Panc1 (cell line): ENCODE measurements around the gene FAM217B. TPM values are rescaled to one million over a fixed set of nuclear protein-coding genes. Genes with fewer than 3 reads are reported as not detected.

Experiments
- ATAC-seq: fragments of 200-7000 bp; cut with Tn5 transposase; 2 replicates; pipeline ENCODE4 v1.9.1; 2020; ENCODE audit warnings: mild to moderate bottlenecking, moderate library complexity
- BruUV-seq: library from RNA; stranded (reverse); fragments of 400-500 nt; replicated peaks from 2 replicates; lab custom pipeline; 2021; lab: Mats Ljungman, UMichigan
- CTCF ChIA-PET: fragments of 300-600 bp; sonication (Branson Sonifier 250); formaldehyde crosslinking; loops from one replicate; lab custom pipeline; 2022; ENCODE audit warnings: antibody characterized with exemption; lab: Charles Lee
- POLR2A ChIA-PET: fragments of 300-600 bp; sonication (Branson Sonifier 250); formaldehyde crosslinking; loops from one replicate; lab custom pipeline; 2022; ENCODE audit warnings: antibody characterized with exemption; lab: Charles Lee
- DNase-seq: peaks from one replicate; pipeline ENCODE4 v3.0.0-alpha.2; 2010; ENCODE audit warnings: low read depth, low spot score
- H3K27ac ChIP-seq: 2 replicates; pipeline ENCODE4 v1.5.1; 2011; ENCODE audit warnings: mild to moderate bottlenecking, low read length, inconsistent platforms
- H3K27me3 ChIP-seq: fragments of 200-500 bp; sonication (Bioruptor generic); 2 replicates; pipeline ENCODE4 v1.6.0; 2014; ENCODE audit warnings: low read length, inconsistent platforms; ENCODE audit not compliant: control insufficient read depth, insufficient read depth
- H3K36me3 ChIP-seq: fragments of 200-500 bp; sonication (Bioruptor generic); 2 replicates; pipeline ENCODE4 v1.5.1; 2014; ENCODE audit warnings: inconsistent platforms, mild to moderate bottlenecking, low read length, moderate library complexity; ENCODE audit not compliant: control insufficient read depth, insufficient read depth
- H3K4me1 ChIP-seq: 2 replicates; pipeline ENCODE4 v1.5.1; 2011; ENCODE audit warnings: inconsistent platforms, mild to moderate bottlenecking, low read length, moderate library complexity; ENCODE audit not compliant: control insufficient read depth, insufficient read depth
- H3K4me3 ChIP-seq, 2 experiments: 2 replicates each; pipeline ENCODE4 v1.5.1; 2011 to 2012; ENCODE audit warnings: low read depth in 2 of 2, low read length in 2 of 2, mild to moderate bottlenecking in 2 of 2, inconsistent platforms in 1 of 2, moderate library complexity in 1 of 2
- H3K9me3 ChIP-seq: fragments of 200-500 bp; sonication (Bioruptor generic); 2 replicates; pipeline ENCODE4 v1.5.1; 2014; ENCODE audit warnings: low read depth, mild to moderate bottlenecking, inconsistent platforms, low read length, moderate library complexity; ENCODE audit not compliant: control insufficient read depth, insufficient read depth
- POLR2AphosphoS5 ChIP-seq: IDR thresholded peaks from 2 replicates; pipeline ENCODE4 v1.6.1; 2012; ENCODE audit warnings: mild to moderate bottlenecking, low read depth, low read length, moderate library complexity
- SIN3A ChIP-seq: IDR thresholded peaks from 2 replicates; pipeline ENCODE4 v1.6.1; 2012; ENCODE audit warnings: low read depth, mild to moderate bottlenecking, low read length, moderate library complexity, borderline replicate concordance; ENCODE audit not compliant: insufficient read depth
- TCF7L2 ChIP-seq: IDR thresholded peaks from 2 replicates; pipeline ENCODE4 v1.6.1; 2011; ENCODE audit warnings: mild to moderate bottlenecking, low read depth, low read length, inconsistent platforms
- in situ Hi-C: cut with HindIII; loops from 2 replicates; pipeline ENCODE4 v1.10.0; 2016; ENCODE audit warnings: low sequenced_read_pairs, low pct_unique_long_range_greater_than_20kb
- intact Hi-C: fragments of 100-400 bp; cut with micrococcal nuclease; formaldehyde crosslinking; loops from one replicate; pipeline ENCODE4 v1.10.0; 2022; ENCODE audit not compliant: unreplicated experiment
- total RNA-seq: library from RNA; stranded (reverse); gene quantifications from one replicate; pipeline ENCODE4 v1.2.1, GENCODE V29; 2021; ENCODE audit not compliant: unreplicated experiment
- TF ChIP-seq, protein P1 (sequence below), 2 experiments: IDR thresholded peaks; 2 replicates each; pipeline ENCODE4 v1.6.1; 2011 to 2012; ENCODE audit warnings: low read depth in 2 of 2, control low read depth in 1 of 2, low read length in 1 of 2, mild to moderate bottlenecking in 1 of 2, moderate library complexity in 1 of 2; ENCODE audit not compliant: insufficient read depth in 1 of 2
- TF ChIP-seq, protein P2 (sequence below): fragments of 450-650 bp; IDR thresholded peaks from 2 replicates; pipeline ENCODE4 v1.5.1; 2017; ENCODE audit warnings: mild to moderate bottlenecking

Gene FAM217B
- total RNA-seq, 1 experiment from 2014 or later = 24.4 TPM

DNA sequence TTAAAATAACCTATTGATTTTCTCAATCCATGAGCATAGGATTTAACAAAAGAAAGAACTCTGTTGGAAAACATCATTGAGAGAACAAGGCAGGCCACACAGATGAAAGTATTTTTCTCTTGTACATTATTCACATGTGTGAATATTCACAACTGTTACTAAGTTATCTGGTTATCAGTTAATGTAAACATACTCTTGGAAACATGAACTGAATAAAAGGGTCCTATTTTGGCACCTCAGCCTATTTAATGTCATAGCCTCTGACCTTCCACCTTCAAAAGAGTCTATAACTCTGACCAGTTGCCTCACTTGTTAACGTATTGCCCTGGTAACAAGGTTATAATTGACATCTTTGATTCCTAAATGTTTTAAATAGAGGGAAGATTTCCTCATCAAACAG, 14.8 kb upstream of the FAM217B start:
- ATAC-seq (no peak), DNase-seq (no peak)
- intact Hi-C loops (no loop called here), in situ Hi-C loops (no loop called here)
- no peak for TF ChIP-seq POLR2AphosphoS5
- TF ChIP-seq, protein P1, sequence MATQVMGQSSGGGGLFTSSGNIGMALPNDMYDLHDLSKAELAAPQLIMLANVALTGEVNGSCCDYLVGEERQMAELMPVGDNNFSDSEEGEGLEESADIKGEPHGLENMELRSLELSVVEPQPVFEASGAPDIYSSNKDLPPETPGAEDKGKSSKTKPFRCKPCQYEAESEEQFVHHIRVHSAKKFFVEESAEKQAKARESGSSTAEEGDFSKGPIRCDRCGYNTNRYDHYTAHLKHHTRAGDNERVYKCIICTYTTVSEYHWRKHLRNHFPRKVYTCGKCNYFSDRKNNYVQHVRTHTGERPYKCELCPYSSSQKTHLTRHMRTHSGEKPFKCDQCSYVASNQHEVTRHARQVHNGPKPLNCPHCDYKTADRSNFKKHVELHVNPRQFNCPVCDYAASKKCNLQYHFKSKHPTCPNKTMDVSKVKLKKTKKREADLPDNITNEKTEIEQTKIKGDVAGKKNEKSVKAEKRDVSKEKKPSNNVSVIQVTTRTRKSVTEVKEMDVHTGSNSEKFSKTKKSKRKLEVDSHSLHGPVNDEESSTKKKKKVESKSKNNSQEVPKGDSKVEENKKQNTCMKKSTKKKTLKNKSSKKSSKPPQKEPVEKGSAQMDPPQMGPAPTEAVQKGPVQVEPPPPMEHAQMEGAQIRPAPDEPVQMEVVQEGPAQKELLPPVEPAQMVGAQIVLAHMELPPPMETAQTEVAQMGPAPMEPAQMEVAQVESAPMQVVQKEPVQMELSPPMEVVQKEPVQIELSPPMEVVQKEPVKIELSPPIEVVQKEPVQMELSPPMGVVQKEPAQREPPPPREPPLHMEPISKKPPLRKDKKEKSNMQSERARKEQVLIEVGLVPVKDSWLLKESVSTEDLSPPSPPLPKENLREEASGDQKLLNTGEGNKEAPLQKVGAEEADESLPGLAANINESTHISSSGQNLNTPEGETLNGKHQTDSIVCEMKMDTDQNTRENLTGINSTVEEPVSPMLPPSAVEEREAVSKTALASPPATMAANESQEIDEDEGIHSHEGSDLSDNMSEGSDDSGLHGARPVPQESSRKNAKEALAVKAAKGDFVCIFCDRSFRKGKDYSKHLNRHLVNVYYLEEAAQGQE (IDR thresholded peaks at IDR 0.05; ENCODE audit: insufficient read depth in 1 of 2, low read depth in 2 of 2, low read length in 1 of 2) = no peak
- TF ChIP-seq, protein P2, sequence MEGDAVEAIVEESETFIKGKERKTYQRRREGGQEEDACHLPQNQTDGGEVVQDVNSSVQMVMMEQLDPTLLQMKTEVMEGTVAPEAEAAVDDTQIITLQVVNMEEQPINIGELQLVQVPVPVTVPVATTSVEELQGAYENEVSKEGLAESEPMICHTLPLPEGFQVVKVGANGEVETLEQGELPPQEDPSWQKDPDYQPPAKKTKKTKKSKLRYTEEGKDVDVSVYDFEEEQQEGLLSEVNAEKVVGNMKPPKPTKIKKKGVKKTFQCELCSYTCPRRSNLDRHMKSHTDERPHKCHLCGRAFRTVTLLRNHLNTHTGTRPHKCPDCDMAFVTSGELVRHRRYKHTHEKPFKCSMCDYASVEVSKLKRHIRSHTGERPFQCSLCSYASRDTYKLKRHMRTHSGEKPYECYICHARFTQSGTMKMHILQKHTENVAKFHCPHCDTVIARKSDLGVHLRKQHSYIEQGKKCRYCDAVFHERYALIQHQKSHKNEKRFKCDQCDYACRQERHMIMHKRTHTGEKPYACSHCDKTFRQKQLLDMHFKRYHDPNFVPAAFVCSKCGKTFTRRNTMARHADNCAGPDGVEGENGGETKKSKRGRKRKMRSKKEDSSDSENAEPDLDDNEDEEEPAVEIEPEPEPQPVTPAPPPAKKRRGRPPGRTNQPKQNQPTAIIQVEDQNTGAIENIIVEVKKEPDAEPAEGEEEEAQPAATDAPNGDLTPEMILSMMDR = no peak
- TF ChIP-seq TCF7L2 = 0 out of 2 replicates have a peak, but pooled peaks have one; percentile 7
- no peak for TF ChIP-seq SIN3A
- peaks cover 31% of the 10 kb centered on the region for H3K4me1 ChIP-seq
- ChIA-PET CTCF (no interaction called here), POLR2A (no interaction called here)
- no TSS peak for BruUV-seq
- peaks cover 7% of the 10 kb centered on the region; the same call in 1 of the 2 replicates for H3K36me3 ChIP-seq
- no peak overlapping the region for H3K4me3 ChIP-seq
- no peaks in the 10 kb centered on the region for H3K9me3 ChIP-seq
- no peaks in the 10 kb centered on the region for H3K27me3 ChIP-seq
- H3K27ac ChIP-seq = peak overlapping the region; percentile 71

GRCh38 chr20:59925899-59926298, 14.3 kb upstream of the FAM217B start:
- CTCF ChIA-PET = no interaction called here
- peaks cover 35% of the 10 kb centered on the region for H3K4me1 ChIP-seq
- DNase-seq (no peak), ATAC-seq (peak; percentile 45; the same call in 1 of the 2 replicates)
- no peaks in the 10 kb centered on the region for H3K27me3 ChIP-seq
- H3K4me3 ChIP-seq = no peak overlapping the region
- H3K9me3 ChIP-seq = no peaks in the 10 kb centered on the region
- H3K36me3 ChIP-seq = peaks cover 3% of the 10 kb centered on the region; the same call in 1 of the 2 replicates
- H3K27ac ChIP-seq = peak overlapping the region; percentile 71
- BruUV-seq = no TSS peak
- intact Hi-C loops (no loop called here), in situ Hi-C loops (no loop called here)
- POLR2A ChIA-PET = no interaction called here
- TF ChIP-seq SIN3A (no peak), TCF7L2 (no peak), POLR2AphosphoS5 (no peak)
- TF ChIP-seq, protein P1 (IDR thresholded peaks at IDR 0.05; ENCODE audit: insufficient read depth in 1 of 2, low read depth in 2 of 2, low read length in 1 of 2) = no peak
- TF ChIP-seq, protein P2 = no peak
